ENCODE data around the gene MEGF6. TPM values are rescaled to one million over a fixed set of nuclear protein-coding genes. Genes with fewer than 3 reads are reported as not detected.

Gene MEGF6
- total RNA-seq, 1 donor from 2014 or later = 57.1 TPM

- TF ChIP-seq, protein P1, sequence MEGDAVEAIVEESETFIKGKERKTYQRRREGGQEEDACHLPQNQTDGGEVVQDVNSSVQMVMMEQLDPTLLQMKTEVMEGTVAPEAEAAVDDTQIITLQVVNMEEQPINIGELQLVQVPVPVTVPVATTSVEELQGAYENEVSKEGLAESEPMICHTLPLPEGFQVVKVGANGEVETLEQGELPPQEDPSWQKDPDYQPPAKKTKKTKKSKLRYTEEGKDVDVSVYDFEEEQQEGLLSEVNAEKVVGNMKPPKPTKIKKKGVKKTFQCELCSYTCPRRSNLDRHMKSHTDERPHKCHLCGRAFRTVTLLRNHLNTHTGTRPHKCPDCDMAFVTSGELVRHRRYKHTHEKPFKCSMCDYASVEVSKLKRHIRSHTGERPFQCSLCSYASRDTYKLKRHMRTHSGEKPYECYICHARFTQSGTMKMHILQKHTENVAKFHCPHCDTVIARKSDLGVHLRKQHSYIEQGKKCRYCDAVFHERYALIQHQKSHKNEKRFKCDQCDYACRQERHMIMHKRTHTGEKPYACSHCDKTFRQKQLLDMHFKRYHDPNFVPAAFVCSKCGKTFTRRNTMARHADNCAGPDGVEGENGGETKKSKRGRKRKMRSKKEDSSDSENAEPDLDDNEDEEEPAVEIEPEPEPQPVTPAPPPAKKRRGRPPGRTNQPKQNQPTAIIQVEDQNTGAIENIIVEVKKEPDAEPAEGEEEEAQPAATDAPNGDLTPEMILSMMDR (IDR thresholded peaks at IDR 0.05) = no peak
- ATAC-seq (no peak), DNase-seq (no peak)
Observed at GRCh38 chr1:3657096-3657475, 45.8 kb upstream of the MEGF6 start.

GRCh38 chr1:3656450-3657095 is 45.3 kb upstream of the MEGF6 start:
- no peak for ATAC-seq
- TF ChIP-seq, protein P1 (IDR thresholded peaks at IDR 0.05) = no peak
- H3K27ac ChIP-seq = no peak overlapping the region
- intact Hi-C loops (cut with DNase I) = no loop called here
- H3K4me1 ChIP-seq = peaks cover 14% of the 10 kb centered on the region
- no peaks in the 10 kb centered on the region for H3K36me3 ChIP-seq
- no peak overlapping the region for H3K4me3 ChIP-seq
- no peak for DNase-seq
- H3K9me3 ChIP-seq = no peaks in the 10 kb centered on the region
- H3K27me3 ChIP-seq (ENCODE audit: low read depth) = peaks cover 50% of the 10 kb centered on the region

More at GRCh38 chr1:3657096-3657475, 45.8 kb upstream of the MEGF6 start:
- H3K4me1 ChIP-seq = peaks cover 8% of the 10 kb centered on the region
- intact Hi-C loops (cut with DNase I) = no loop called here
- no peaks in the 10 kb centered on the region for H3K9me3 ChIP-seq
- no peak overlapping the region for H3K4me3 ChIP-seq
- H3K27ac ChIP-seq = no peak overlapping the region
- H3K27me3 ChIP-seq (ENCODE audit: low read depth) = peaks cover 45% of the 10 kb centered on the region
- H3K36me3 ChIP-seq = no peaks in the 10 kb centered on the region

GRCh38 chr1:3654549-3655281 is 43.4 kb upstream of the MEGF6 start:
- no peaks in the 10 kb centered on the region for H3K36me3 ChIP-seq
- no peak overlapping the region for H3K27ac ChIP-seq
- intact Hi-C loops (cut with DNase I) = no loop called here
- peaks cover 29% of the 10 kb centered on the region for H3K4me1 ChIP-seq
- H3K9me3 ChIP-seq = no peaks in the 10 kb centered on the region
- TF ChIP-seq, protein P1 (IDR thresholded peaks at IDR 0.05) = no peak
- DNase-seq (no peak), ATAC-seq (no peak)
- H3K4me3 ChIP-seq = no peak overlapping the region
- peaks cover 66% of the 10 kb centered on the region for H3K27me3 ChIP-seq (ENCODE audit: low read depth)

DNA sequence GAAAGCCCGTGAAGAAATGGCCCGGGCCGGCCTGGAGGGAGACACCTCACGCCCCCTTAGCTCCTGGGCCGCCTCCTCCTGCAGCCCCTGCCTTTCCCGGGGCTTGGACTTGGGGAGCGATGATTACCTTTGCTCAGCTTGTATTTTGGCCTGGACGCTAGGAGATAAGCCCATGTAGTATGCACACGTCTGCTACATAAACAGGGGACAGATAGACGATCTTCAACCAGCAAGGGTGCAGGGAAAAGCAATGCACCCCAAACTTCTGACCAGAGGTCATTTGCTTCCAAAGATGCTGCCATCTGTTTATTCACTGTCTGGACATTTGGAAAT is 41.9 kb upstream of the MEGF6 start:
- intact Hi-C loops (cut with DNase I) = no loop called here
- ATAC-seq (no peak), DNase-seq (no peak)
- Histone ChIP-seq H3K4me3 (no peak overlapping the region), H3K36me3 (no peaks in the 10 kb centered on the region), H3K4me1 (peaks cover 40% of the 10 kb centered on the region), H3K27me3 (ENCODE audit: low read depth) (peaks cover 66% of the 10 kb centered on the region), H3K27ac (no peak overlapping the region), H3K9me3 (no peaks in the 10 kb centered on the region)
- TF ChIP-seq, protein P1 (IDR thresholded peaks at IDR 0.05) = no peak

DNA sequence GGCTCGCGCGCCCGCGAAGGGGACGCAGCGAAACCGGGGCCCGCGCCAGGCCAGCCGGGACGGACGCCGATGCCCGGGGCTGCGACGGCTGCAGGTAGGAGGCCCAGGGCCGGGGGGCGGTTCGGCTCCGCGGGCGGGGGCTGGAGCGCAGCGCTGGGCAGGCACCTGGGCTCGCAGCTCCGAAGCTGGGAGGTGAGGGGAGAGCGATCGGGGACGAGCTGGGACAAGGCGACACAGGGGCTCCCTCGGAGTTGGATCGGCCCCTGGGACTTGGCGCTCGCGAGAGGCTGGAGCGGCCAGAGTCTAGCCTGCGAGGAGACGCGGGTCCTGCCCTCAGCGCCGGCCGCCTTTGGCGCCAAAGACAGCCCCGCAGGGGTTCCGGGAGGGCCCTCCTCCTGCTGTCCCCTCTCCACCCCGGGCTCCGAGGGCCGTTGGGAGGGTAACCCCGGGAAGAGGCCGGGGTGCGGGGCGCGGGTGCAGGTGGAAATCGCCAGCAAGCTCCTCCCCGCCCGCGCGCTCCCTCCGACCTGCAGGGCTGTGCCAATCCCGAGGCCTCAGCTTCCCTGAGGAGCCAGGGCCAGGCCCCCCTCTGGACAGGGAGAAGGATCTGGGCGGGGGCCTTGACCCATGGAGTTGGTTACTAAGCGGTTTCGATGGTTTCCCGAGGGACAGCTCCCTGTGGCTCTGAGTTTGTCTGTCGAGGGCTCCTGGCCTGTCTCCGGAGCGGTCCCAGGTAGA is 41.4 kb upstream of the MEGF6 start:
- intact Hi-C loops (cut with DNase I) = no loop called here
- ATAC-seq (peak in 1 of 2 donors; percentile 3), DNase-seq (no peak)
- no peak overlapping the region for H3K27ac ChIP-seq
- no peaks in the 10 kb centered on the region for H3K9me3 ChIP-seq
- H3K27me3 ChIP-seq (ENCODE audit: low read depth) = peaks cover 61% of the 10 kb centered on the region
- TF ChIP-seq, protein P1 (IDR thresholded peaks at IDR 0.05) = no peak
- peaks cover 3% of the 10 kb centered on the region for H3K36me3 ChIP-seq
- peak overlapping the region; percentile 87 for H3K4me3 ChIP-seq
- peaks cover 40% of the 10 kb centered on the region for H3K4me1 ChIP-seq

All from lower lobe of right lung (tissue), 2 donors.